Limb (tissue), 2 donors: ENCODE measurements around the gene STX8.

Source experiments
- DNase-seq, 2 donors: peaks; one replicate each; pipeline ENCODE4 v3.0.0-alpha.2; 2016; ENCODE audit errors: extremely low spot score in 2 of 2

The STX8 gene

DNA sequence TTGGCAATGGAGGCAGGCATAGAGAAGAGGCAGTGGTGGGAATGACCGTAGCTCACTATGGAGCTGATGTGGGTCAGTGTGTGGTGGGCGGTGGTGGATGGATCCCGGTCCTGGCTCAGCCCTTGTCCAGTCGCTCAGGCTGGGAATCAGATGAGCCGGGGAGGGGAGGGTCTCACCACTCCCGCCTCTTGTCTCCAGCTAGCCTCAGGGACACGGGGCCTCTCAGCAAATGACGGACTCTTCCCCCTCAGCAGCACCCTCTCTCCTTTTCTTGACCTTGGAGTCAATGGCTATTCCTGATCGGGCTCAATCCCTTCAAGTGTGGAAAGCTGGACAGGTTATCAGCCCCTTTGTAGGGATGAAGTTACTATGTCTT lies 345.8 kb downstream of the STX8 start:
- DNase-seq = no peak

- DNase-seq = no peak
These were observed 346.3 kb downstream of the STX8 start for GRCh38 chr17:9229160-9229825.

DNA sequence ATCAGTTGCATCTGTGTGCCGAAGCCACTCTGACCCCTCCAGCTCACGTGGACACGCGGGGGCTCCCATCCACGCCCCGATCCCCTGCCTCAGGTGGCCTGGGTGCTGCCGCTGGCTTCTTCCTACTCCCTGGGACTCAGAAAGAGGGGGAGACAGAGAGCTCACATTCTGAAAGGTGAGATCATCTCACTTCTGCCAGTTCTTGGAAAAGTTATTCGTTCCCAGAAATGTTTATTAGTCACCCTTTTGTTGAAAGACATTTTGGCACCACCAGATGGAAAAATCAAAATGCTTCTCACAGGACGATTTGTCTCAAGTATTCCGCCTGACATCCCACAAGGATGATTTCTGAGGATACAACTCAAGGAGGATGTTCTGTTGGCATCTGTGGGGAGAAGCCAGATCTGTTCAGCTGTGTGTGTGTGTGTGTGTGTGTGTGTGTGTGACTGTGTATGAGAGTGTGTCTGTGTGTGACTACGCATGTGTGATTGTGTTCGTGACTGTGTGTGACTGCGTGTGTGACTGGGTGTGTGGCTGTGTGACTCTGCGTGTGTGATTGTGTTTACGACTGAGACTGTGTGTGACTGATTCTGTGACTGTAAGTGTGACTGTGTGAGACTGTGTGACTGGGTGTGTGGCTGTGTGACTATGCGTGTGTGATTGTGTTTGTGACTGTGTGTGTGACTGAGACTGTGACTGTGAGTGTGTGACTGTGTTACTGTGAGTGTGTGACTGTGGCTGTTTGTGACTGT lies 347.0 kb downstream of the STX8 start:
- DNase-seq = peak in 1 of 2 donors; percentile 48

DNA sequence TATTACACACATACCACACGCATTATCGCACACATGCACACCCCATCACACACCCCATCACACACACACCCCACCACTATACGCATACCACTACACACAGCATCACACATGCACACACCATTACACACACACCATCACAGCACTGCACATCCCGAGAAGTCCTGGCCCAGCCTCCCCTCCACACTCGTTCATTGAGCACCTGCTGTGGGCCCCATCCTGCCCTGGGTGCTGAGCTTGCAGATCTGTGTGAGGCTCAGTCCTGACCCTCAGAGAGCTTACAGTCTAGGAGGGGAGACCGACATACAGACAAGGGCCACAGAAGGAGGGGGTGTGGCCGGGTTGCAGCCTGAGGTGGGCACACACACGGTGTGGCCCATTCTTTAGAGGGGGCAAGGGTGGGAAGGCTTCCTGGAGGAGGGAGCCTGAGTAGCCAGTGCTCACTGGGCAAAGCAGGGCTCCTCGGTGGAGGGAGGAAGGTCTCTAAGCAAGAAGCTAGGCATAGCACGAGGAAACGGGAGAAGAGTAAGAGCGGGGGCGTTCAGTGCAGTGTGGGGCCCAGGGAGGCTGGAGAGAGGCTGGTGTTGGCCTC lies 347.7 kb downstream of the STX8 start:
- DNase-seq = no peak

GRCh38 chr17:9226794-9227135 lies 348.9 kb downstream of the STX8 start:
- DNase-seq = no peak

GRCh38 chr17:9226130-9226793 lies 349.4 kb downstream of the STX8 start:
- DNase-seq = no peak

DNA sequence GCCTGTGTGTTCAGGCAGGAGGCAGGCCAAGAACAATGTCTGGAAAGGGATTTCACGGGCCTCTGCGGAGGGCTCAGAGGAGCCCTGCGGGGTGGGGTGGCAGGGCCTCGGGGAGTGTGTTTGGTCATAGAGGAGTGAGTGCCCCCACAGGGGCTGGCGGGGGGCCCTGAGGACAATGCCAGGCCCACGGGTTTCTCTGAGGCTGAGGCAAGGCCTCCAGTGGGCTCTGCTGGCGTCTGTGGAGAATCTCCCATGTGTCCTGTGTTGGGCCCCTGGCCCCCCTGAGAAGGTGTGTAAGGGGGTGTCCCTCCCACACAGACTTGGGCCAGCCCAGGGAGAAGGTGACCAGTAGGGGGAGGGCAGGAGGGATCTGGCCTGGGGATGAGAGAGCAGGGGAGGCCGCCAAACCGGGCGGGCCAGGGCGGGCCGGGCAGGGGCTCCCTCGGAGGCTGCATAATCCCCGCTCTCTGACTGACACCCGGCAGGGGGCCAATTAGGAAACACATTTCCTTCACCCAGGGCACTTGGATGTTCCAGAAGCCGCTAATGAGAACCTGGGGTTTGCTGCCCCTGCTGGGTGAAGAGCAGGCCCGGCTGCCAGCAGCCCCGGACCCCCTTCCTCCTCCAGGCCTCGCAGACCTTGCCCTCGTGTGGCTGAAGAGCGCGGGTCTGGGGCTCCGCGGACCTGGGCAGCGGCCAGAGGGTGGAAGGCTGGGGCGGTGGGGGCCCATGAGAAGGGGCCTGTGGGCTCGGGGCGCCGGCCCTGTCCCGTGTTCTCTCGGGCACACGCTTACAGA lies 350.1 kb downstream of the STX8 start:
- no peak for DNase-seq

GRCh38 chr17:9224485-9224884 lies 351.1 kb downstream of the STX8 start:
- DNase-seq = no peak

- no peak for DNase-seq
These were observed 352.1 kb downstream of the STX8 start for GRCh38 chr17:9223531-9223930.

DNA sequence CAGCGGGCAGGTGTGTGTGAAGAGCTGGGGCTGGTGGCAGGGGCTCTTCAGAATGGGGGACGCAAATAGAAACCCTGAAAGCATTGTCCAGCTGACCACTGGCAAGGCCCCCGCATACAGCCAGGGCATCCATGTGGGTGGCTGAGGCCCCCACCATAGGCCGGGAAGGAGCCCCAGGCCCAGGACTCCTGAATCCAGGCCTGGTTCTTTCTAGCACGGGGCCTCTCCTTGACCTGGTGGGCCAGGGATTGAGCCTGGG lies 353.8 kb downstream of the STX8 start:
- no peak for DNase-seq

DNA sequence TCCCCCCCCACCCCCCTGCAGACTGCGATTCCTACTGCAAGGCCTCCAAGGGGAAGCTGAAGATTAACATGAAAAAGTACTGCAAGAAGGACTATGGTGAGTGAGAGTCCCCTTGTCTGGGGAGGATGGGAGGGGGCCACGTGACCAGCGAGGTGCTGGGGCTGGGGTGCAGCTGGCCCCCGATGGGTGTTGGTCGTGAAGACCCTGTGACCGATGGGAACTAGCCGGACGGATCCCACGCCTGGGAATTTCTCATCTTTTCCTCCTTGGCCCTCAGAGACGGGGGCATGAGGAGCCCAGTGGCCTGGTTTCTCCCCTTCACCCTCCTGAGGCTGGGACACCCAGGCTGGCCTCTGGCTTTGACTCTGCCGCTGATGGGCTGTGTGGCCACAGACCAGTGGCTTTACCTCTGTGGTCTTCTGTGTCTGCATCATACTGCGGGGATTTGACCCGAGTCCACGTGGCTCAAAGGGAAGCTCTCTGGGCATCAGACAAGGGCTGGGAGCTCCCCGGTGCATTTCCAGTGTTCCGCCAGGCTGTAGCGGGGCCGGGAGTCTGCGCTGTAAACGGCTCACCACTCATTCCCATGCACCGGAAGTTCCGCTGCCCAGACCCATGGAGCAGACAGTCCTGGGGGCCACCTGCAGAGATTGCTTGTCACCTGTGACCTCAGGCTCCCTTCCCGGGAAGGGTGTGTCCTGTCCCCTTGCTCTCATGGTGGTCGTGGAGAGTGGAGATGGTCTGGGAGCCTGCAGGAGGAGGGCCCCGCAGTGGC lies 354.3 kb downstream of the STX8 start:
- no peak for DNase-seq

- DNase-seq = no peak
These were observed 355.0 kb downstream of the STX8 start for GRCh38 chr17:9220398-9221146.

DNA sequence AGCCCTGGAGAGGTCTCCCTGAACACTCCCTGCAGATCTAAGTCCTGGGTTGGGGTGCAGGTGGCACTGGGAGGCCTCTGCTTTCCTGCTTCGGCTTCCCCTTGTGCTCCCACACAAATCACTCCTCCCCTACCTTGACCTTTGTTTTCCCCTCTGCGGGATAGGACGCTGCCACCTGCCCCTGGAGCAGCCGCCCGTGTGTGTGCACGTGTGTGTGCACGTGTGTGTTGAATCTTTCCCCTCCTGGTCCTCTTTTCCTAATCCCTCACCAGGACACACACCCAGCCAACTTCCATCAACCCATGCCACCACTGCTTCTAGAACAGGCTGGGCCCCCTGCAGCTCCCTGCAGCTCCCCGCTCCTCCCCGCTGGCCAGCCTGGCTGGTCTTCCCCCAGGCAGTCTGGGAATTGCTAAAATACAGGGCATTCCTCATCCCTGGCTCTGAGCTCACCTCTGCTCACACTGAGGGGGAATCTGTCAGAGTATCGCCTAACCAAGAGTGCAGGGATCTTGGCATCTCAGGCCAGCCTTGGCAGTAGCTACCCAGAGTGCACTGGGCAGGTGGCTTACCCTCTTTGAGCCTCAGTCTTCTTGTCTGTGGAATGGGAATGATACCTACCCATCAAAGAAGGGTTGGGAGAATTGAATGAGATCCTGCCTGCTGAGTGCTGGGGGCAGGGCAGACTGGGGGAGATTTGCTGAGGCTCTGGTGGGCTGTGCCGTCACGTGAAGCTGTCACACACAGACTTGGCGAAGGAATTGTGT lies 355.8 kb downstream of the STX8 start:
- DNase-seq = no peak

DNA sequence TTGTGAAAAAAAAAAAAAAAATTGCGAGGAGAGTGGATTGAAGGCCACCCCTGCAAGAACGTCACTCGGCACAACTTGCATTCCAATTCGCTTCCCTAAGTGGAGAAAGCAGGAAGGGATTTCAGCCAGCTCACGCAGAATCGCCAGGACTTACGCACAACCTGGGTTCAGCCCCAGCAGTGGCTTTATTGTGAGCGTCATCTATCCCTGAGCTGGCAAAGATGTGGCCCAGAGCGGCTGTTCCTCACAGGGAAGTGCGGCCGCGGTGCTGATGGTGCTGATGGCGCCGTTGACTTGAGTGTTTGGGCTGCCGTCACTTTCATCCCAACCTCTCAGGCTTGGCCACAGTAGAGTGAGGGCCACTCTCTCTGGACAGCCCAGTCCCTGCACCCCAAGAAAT lies 356.7 kb downstream of the STX8 start:
- DNase-seq = no peak

DNA sequence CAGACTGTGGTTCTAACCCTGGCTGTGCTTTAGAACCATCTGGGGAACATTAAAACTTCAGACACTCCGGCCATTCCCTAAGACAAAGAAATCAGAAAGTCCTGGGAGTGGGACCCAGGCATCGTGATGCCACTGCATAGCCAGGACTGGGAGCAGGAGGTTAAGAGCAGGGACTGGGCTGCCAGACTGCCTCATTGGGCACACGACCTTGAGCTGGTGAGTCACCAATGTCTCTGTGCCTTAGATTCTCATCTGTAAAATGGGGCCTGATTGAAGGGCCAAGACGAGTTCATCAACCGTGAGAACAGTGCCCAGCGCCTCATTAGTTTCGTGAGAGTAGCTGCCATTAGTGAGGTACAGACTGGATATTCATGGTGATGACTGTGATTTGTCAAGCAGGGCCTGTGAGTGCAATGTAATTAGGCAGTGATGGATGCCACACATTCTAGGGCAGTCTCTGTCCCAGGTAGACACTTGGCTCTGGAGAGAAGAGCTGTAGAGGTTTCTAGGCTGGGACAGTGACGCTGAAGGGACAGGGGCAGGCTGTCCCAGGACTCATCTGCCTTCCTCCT lies 357.5 kb downstream of the STX8 start:
- no peak for DNase-seq

GRCh38 chr17:9217151-9218056 lies 358.2 kb downstream of the STX8 start:
- DNase-seq = no peak

DNA sequence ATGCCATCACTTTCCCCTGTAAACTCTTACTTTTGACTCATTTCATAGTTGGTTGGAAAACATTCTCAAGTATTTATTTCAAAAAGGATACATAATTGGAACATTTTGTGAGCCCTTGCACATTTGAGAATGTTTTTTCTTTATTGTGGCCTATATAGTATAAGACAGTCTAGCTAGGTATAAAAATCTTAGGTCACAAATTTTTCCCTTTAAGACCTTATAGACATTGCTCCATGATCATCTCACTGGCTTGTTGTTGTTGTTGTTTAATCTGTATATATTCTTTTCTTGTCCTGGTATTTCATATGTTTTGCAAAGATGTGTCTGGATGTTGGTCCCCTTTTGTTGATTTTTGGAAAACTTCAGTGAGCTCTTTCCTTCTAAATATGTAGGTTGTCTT lies 360.2 kb downstream of the STX8 start:
- no peak for DNase-seq

GRCh38 chr17:9213303-9213640 lies 362.3 kb downstream of the STX8 start:
- DNase-seq = no peak
